Epithelial cell of umbilical artery (primary cell): ENCODE results near the gene SRPRB. TPM values are rescaled to one million over a fixed set of nuclear protein-coding genes. Genes with fewer than 3 reads are reported as not detected.

Experiments used
- total RNA-seq: library from RNA; depleted of rRNA; stranded (reverse); fragments of >200 nt; gene quantifications from 2 replicates; pipeline ENCODE4 v1.2.3, GENCODE V29; 2014

Gene SRPRB, protein sequence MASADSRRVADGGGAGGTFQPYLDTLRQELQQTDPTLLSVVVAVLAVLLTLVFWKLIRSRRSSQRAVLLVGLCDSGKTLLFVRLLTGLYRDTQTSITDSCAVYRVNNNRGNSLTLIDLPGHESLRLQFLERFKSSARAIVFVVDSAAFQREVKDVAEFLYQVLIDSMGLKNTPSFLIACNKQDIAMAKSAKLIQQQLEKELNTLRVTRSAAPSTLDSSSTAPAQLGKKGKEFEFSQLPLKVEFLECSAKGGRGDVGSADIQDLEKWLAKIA
- 76.0 and 92.3 TPM in 2 replicates for total RNA-seq

GRCh38 chr3:133805702-133806475 is at the start of gene SRPRB:
TSS of gene SRPRB (plus strand) at chr3:133805815. CDS start at chr3:133805849, 34 bp downstream.

Other genes with a start within 250 kb of the SRPRB start
- 195 and 288 TPM in 2 replicates for gene CDV3, start 232.1 kb upstream of the SRPRB start, total RNA-seq
- gene TOPBP1, start 143.9 kb upstream of the SRPRB start, total RNA-seq = 25.3 and 34.2 TPM in 2 replicates
- gene TF, start 59.4 kb upstream of the SRPRB start, total RNA-seq = under 0.01 TPM in 1 of 2 replicates, not detected in the other
- 0.32 and 0.61 TPM in 2 replicates for gene RAB6B, start 90.1 kb downstream of the SRPRB start, total RNA-seq
- gene SLCO2A1, start 224.1 kb downstream of the SRPRB start, total RNA-seq = 0.15 and 0.65 TPM in 2 replicates